Stimulated activated CD4-positive, alpha-beta T cell treated with anti-CD3 and anti-CD28 coated beads, Interleukin-1b, Interleukin-23, amount 100 ng/mL, for 4 hours (primary cell): ENCODE measurements around the gene ZNF616.

Experiments
- DNase-seq, 2 donors: peaks; one replicate each; pipeline ENCODE4 v3.0.0-alpha.2; 2020; ENCODE audit warnings: low read depth in 2 of 2

Gene ZNF616

DNA sequence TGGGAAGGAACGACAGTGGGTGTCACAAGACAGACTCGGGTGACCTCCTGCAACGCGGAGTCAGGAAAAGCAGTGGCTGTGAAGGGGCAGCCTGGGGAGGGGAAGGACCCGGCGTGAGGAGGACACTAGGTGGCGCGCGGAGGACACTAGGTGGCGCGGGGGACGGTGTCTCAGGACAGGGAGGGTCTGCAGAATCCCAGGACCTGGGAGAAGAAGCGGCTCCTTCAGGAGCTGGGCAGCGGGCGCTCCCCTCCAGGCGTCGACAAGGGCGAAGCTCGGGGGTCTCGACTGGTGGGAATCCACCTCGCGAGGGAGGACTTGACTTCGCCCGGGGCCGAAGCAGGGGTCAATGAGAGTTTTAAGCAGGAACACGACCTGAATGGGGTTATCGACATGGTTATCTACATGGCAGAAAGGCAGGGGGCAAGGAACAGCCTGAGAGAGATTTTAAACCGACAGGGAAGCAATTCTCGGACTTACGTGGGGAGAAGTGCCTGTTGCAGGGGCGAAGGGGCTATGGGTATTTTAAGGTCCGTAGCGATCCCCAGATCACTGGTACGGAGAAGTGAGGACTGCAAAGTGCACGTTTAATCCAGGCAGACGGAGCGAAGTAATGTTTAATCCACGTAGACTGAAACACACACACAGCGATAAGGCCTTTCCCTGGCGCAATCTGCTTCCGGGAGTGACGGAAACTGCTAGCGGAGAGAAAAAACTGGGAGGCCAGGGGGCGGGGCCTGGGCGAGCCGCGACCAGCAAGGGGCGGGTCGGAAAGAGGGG is at the start of gene ZNF616:
Gene ZNF616 (minus strand): TSS at position 687 of the 780 bp plus-strand sequence. CDS start 9,426 bp downstream, outside the sequence.
- peak; percentile 51 to 74 for DNase-seq

DNA sequence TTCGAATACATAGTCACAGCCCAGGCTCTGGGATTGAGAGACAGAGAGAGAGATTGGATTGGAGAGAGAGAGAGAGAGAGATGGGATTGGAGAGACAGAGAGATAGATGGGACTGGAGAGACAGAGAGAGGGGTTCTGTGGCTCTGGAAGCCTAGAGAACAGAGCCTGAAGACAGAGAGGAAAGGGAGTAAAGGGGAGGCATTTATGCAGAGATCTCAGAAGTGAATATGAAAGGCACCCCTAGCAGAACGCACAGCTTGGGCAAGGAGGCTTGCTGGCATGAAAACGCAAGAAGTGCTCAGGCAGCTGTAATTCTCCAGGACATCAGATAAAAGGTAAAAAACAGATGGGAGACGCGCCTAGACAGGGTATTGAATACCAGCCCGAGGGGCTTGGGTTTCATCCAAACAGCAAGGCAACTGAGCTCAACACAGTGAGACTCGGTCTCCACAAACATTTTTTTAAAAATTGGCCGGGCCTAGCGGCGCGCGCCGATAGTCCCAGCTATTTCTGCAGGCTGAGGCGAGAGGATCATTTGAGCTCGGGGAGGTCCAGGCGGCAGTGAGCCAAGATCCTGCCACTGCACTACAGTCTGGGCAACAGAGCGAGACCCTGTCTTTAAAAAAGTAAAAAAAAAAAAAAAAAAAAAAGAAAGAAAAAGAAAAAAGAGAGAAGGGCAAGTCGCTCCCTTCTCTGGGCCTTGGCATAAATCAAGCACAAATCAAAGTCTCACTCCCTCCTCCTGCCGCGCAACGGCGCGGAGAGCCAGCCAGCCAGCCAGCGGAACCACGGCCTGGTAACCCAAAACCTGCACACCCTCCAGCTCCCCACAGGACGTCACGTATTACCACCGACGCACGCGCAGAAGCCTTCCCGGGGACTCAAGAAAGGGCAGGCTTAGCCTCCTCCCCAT is 49.3 kb upstream of the ZNF616 start:
- DNase-seq: peak in 1 of 2 donors; percentile 93

DNA sequence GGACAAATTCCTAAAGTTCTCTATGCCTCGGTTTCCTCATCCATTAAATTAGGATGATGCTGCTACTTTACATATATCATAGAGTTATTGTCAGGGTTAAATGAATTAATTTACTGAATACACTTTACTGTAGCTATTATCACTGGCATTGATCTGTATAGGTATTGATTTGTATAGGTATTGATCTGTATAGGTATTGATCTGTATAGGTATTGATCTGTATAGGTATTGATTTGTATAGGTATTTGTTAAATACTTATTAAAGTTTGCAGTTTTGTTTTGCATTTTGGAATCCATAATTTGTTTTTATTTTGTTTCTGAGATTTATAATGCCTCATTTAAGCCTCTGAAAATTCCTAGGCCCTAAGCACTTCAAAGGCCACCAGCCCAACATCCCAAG is 47.7 kb upstream of the ZNF616 start:
- no peak for DNase-seq

DNA sequence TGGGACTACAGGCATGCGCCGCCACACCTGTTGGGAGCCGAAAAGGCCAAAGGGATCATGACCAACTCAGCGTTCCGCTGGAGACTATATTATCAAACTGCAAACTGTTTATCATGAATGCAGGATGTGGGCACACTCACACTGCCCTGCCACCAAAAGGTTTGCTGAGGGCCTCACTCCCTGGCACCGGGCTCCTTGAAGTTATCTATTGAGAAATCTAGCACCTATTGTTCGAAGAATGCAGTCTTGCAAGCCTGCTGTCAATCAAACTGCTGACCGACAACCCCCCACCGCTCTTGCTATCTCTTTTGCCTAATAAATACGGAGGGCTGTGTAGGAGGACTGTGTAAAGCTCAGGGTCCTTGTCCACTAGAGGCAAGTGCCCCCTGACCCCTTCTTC is 36.8 kb upstream of the ZNF616 start:
- no peak for DNase-seq

DNA sequence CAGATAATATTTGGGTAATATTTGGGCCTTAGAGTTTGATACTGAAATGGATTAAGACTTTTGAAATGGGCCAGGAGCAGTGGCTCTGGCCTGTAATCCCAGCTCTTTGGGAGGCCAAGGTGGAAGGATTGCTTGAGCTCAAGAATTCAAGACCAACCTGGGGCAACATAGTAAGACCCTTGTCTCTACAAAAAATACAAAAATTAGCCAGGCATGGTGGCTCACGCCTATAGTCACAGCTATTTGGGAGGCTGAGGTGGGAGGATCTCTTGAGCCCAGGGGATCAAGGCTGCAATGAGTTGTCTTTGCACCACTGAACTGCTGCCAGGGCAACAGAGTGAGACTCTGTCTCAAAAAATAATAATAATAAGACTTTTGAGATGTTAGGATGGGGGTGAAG is 32.6 kb upstream of the ZNF616 start:
- no peak for DNase-seq

DNA sequence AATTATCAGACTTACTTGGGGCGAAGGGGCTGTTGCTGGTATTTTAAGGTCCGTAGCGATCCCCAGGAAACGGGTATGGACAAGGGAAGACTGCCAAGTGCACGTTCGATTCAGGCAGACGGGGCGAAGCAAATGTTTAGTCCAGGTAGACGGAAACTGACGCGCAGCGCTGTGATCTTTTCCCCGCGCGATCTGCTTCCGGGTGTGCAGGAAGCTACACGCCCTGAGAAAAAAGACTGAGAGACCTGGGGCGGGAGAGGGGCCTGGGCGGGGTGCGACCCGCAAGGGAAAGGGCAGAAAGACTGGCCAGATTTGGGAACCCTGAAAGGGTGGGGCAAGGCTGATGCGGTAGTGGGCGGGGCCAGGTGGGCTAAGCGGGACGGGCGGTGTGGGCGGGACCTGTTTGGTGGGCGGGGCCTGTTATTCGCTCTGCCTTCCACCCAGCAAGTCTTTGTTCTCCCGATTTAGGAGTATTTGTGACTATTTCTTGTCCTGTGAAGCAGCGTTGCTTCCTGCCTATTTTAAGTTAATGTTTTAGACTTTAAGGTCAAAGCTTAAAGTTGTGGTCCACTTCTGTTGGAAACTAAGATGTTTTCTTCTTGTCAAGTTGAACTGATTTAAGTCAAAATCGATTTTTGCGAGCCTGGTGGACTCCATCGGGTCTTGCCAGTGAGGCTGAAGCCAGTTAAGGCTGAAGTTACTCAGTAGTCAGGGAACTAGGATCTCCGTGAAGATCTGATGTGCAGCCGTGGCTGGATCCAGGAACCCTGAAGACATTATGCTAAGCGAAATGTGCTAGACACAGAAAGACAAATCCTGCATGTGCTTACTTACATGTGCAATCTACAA is 31.8 kb upstream of the ZNF616 start, which contains the start of gene ZNF836:
Gene ZNF836 (minus strand): TSS at position 301 of the 849 bp plus-strand sequence. CDS start 3,549 bp downstream, outside the sequence.
- DNase-seq: peak; percentile 87 to 89

DNA sequence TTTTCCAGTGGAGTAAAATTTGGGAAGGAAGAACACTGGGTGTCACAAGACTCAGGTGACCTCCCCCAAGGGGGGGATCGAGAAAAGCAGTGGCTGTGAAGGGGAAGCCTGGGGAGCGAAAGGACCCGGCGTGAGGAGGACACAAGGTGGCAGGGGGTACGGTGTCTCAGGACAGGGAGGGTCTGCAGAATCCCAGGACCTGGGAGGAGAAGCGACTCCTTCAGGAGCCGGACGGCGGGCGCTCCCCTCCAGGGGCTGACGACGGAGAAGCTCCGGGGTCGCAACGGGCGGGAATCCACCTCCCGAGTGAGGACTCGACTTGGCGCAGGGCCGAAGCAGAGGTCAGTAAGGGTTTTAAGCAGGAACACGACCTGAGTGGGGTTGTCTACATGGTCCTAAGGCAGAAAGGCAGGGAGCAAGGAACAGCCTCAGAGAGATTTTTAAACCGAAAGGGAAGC is 31.2 kb upstream of the ZNF616 start:
- no peak for DNase-seq

DNA sequence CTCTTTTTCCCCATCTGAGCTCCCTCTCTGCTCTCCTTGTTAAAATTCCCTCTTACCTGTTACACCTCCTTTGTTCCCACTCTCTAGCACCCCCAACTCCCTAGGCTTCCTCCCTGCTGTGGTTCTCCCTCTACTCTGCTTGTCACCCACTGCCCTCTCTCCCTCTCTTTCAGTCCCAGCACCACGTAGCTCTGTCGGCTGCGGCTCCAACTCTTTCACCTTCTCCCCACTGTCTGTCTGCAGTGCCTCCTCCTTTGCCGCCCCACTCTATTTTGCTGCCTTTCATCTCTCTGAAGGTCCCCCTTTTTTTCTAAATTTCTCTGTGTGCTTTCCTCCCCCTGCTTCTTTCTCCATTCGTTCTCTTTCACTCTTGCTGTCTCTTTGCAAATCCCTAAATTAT is 30.6 kb upstream of the ZNF616 start:
- DNase-seq: no peak

DNA sequence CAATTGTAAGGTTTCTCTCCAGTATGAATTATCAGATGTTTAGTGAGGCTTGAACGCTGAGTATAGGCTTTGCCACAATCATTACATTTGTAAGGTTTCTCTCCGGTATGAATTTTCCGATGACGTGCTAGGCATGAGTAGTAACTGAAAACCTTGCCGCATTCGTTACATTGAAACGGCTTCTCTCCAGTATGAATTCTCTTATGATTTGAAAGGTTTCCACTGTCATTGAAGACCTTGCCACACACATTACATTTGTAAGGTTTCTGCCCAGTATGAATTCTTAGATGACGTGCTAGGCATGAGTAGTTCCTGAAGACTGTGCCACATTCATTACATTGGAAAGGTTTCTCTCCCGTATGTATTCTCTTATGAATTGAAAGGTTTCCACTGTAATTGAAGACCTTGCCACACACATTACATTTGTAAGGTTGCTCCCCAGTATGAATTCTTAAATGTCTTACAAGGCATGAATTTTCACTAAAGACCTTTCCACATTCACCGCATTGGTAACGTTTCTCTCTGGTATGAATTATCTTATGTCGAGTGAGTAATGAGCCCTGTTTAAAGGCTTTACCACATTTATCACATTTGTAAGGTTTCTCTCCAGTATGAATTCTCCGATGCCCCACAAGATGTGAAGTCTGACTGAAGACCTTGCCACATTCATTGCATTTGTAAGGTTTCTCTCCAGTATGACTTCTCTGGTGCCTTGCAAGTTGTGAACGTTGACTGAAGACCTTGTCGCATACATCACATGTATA is 16.0 kb upstream of the ZNF616 start:
- DNase-seq: no peak

DNA sequence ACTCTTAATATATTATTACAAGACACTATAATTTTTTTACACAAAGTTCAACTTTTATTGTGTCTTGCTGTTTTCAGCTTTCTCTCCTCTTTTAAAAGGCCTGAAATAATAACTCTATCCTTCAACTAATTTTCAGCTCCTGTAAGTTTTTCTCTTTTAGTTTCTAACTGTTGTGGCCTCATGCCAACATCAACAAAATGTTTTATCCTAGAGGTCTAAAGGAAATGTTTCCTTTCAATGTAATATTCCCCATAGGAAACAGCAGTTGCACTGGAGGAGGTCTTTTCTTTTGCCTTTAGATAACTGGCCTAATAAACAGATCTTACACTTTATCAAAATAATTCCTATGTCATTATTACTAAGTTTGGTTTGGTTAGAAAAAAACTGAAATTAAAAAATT is 8.5 kb upstream of the ZNF616 start:
- no peak for DNase-seq

DNA sequence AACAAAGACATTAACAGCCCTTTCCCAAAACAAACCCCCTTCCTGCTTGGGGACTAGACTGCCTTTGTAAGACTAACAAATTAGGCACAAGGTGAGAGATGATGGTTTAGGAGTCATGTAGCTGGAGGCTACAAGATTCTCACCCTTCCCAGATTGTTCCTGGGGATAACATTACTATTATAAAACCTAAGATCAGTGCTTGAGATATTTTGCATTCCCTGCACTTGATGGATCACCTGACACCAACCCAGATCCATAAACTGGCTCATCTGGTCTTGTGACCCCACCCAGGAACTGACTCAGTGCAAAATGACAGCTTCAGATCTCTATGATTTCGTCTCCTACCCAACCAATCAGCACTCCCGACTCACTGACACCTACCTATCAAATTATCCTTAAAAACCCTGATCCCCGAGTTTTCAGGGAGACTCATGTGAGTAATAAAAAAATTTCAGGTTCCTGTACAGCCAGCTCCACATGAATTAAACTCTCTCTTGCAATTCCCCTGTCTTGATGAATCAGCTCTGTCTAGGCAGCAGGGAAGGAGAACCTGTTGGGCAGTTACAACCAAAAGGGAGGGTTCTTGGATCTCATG is 2.4 kb upstream of the ZNF616 start:
- no peak for DNase-seq

DNA sequence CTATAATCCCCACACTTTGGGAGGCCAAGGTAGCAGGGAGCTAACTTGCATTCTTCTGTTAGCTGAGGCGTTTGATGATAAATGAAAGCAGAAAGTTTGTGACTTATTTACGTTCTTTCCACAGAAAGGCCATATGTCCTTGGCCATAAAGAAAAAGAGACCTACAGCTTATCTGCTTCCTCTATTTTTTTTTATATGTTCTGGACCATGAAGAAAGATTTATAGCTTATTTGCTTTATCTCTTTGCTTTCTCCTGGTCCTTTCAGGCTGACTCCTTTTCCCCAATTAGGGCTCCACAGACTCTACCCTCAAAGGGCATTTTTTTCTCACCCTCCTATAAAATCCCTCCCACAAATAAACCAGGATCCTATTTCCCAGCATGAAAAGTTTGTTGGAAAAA is 1.5 kb upstream of the ZNF616 start:
- no peak for DNase-seq

DNA sequence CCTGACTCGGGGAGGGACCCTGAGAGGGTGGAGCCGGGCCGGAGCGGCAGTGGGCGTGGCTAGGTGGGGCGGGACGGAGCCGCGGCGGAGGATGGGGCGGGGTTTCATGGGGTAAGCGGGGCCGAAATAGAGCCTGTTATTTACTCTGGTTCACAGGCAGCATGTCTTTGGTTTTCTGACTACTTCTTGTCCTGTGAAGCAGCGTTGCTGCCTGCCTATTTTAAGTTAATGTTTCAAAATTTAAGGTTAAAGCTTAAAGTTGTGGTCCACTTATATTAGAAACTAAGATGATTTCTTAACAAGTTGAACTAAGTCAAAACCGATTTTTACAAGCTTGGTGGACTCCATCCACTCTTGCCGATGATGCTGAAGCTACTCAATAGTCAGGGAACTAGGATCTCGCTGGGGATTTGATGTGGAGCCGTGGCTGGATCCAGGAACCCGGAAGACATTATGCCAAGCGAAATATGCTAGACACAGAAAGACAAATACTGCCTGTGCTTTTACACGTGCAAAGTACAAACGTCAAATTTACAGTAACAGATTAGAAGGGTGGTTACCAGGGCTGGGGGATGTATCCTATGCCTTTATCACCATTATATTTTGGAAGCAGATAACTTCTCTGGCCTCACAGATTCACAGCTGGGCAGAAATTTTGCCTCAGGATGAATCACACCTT is 433 bp upstream of the ZNF616 start:
- peak; percentile 98 to 99 for DNase-seq

DNA sequence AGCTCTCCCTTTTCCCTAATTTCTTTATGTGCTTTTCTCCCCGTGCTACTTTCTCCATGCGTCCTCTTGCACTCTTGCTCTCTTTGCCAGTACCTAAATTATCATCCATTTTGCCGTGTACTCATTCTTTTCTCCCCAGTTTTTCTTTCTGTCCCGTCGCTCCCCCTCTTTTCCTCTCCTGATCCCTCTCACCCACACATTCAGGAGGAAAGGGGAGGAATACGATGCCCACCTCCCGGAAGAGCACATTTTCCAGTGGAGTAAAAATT is 821 bp downstream of the ZNF616 start:
- DNase-seq: no peak

DNA sequence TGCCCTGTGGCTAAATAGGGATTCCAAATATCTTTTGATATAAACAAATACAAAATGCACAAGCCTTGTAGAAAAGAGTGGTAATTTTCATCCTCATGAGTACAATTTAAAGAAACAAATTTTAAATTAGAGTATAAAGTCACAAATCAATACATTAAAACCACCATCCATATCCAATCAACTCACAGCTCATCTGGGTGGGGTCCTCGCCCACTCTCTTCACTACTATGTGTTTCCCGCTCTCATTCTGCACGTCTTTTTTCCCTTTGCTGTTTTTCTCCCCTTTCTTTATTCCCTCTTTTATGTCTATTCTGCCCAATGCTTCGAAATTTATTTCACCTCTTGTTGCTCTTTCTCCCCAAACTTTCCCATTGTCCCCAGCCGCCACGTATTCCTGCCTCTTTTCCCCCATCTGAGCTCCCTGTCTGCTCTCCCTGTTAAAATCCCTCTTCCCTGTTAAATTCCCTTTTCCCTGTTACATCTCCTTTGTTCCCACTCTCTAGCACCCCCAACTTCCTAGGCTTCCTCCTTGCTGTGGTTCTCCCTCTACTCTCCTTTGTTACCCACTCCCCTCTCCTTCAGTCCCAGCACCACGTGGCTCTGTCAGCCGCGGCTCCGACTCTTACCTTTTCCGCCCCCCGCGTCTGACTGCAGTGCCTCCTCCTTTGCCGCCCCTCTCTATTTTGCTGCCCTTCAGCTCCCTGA is 1.3 kb downstream of the ZNF616 start:
- peak; percentile 3 to 23 for DNase-seq

DNA sequence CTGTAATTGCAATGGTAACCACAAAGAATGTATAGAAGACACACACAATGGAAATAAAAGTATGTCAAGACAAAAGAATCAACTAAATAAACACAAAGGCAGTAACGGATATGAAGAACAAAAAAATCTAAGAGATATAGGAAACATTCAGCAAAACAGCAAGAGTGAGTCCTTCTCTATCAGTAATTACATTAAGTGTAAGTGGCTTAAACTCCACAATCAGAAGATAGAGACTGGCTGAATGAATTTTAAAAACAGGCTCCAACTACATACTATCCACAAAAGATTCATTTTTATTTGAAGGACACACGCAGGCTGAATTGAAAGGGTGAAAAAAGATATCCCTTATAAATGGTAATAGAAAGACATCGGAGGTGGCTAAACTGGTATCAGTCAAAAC is 19.5 kb downstream of the ZNF616 start:
- no peak for DNase-seq

DNA sequence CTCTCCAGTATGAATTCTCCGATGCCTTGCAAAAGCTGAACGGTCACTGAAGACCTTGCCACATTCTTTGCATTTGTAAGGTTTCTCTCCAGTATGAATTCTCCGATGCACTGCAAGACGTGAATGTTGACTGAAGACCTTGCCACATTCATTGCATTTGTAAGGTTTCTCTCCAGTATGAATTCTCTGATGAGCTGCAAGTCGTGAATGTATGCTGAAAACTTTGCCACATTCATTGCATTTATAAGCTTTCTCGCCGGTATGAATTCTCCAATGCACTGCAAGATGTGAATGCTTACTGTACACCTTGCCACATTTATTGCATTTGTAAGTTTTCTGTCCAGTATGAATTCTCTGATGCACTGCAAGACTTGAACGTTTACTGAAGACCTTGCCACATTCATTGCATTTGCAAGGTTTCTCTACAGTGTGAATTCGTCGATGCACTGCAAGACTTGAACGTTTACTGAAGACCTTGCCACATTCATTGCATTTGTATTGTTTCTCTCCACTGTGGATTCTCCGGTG is 24.1 kb downstream of the ZNF616 start:
- DNase-seq: no peak

DNA sequence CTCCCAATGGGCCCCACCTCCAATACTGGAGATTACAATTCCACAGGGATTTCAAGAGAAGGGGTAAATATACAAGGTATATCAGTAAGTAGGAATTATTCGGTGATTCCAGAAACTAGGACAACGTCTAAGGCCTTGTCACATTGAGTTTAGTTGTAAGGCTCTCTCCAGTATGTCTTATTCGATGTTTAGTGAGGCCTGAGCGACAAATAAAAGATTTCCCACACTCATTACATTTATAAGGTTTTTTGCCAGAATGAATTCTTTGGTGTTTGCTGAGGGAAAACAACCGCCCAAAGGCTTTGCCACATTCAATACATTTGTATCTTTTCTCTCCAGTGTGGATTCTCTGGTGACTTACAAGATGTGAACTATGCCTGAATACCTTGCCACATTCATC is 25.0 kb downstream of the ZNF616 start:
- no peak for DNase-seq

DNA sequence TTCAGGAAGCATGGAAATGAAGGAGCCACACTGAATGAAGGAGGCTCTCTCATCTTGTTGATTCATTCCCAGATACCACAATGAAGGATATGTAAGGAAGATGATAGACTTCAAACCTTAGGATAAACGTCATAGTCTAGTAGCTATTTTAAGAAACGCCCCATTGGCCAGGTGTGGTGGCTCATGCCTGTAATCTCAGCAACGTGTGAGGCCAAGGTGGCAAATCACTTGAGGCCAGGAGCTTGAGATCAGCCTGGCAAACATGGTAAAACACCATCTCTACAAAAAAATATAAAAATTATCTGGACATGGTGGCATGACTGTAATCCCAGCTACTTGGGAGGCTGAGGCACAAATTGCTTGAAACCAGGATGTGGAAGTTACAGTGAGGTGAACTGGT is 27.1 kb downstream of the ZNF616 start:
- no peak for DNase-seq
